ENCODE measurements around the gene WNT8B.

Gene WNT8B

GRCh38 chr10:100482181-100482833 lies 19.5 kb downstream of the WNT8B start:
- peak; percentile 40 for FAIRE-seq
- DNase-seq (ENCODE audit: insufficient read length, low spot score): peak; percentile 54

GRCh38 chr10:100482834-100483185 lies 20.0 kb downstream of the WNT8B start:
- no peak for DNase-seq (ENCODE audit: insufficient read length, low spot score)

GRCh38 chr10:100483876-100484666 lies 21.3 kb downstream of the WNT8B start:
- FAIRE-seq: no peak
- DNase-seq (ENCODE audit: insufficient read length, low spot score): no peak

More at GRCh38 chr10:100482834-100483185, 20.0 kb downstream of the WNT8B start:
- no peak for FAIRE-seq

- FAIRE-seq (no peak), DNase-seq (ENCODE audit: insufficient read length, low spot score) (no peak)
Observed at GRCh38 chr10:100485366-100485765, 22.6 kb downstream of the WNT8B start.

GRCh38 chr10:100485801-100486495 lies 23.1 kb downstream of the WNT8B start:
- DNase-seq (ENCODE audit: insufficient read length, low spot score) (no peak), FAIRE-seq (no peak)

- FAIRE-seq (no peak), DNase-seq (ENCODE audit: insufficient read length, low spot score) (no peak)
Observed at GRCh38 chr10:100487529-100487928, 24.7 kb downstream of the WNT8B start.

- FAIRE-seq (no peak), DNase-seq (ENCODE audit: insufficient read length, low spot score) (no peak)
Observed at GRCh38 chr10:100489396-100489795, 26.6 kb downstream of the WNT8B start.

GRCh38 chr10:100490531-100490930 lies 27.7 kb downstream of the WNT8B start:
- FAIRE-seq: no peak
- DNase-seq (ENCODE audit: insufficient read length, low spot score): no peak

- FAIRE-seq (no peak), DNase-seq (ENCODE audit: insufficient read length, low spot score) (no peak)
Observed at GRCh38 chr10:100496567-100496966, 33.8 kb downstream of the WNT8B start.

- no peak for DNase-seq (ENCODE audit: insufficient read length, low spot score)
- no peak for FAIRE-seq
Observed at GRCh38 chr10:100498059-100498458, 35.2 kb downstream of the WNT8B start.

- DNase-seq (ENCODE audit: insufficient read length, low spot score) (no peak), FAIRE-seq (no peak)
Observed at GRCh38 chr10:100501423-100501822, 38.6 kb downstream of the WNT8B start.

GRCh38 chr10:100502926-100503494 lies 40.2 kb downstream of the WNT8B start:
- DNase-seq (ENCODE audit: insufficient read length, low spot score) (no peak), FAIRE-seq (no peak)

GRCh38 chr10:100504096-100504495 lies 41.3 kb downstream of the WNT8B start:
- FAIRE-seq (no peak), DNase-seq (ENCODE audit: insufficient read length, low spot score) (no peak)

- FAIRE-seq (no peak), DNase-seq (ENCODE audit: insufficient read length, low spot score) (no peak)
Observed at GRCh38 chr10:100505164-100505563, 42.4 kb downstream of the WNT8B start.

- no peak for FAIRE-seq
Observed at GRCh38 chr10:100506596-100507356, 44.0 kb downstream of the WNT8B start.

GRCh38 chr10:100507357-100507732 lies 44.5 kb downstream of the WNT8B start:
- no peak for FAIRE-seq

More at GRCh38 chr10:100506596-100507356, 44.0 kb downstream of the WNT8B start:
- DNase-seq (ENCODE audit: insufficient read length, low spot score): no peak

GRCh38 chr10:100508266-100508665 lies 45.5 kb downstream of the WNT8B start:
- FAIRE-seq (no peak), DNase-seq (ENCODE audit: insufficient read length, low spot score) (no peak)

More at GRCh38 chr10:100507357-100507732, 44.5 kb downstream of the WNT8B start:
- DNase-seq (ENCODE audit: insufficient read length, low spot score): no peak

GRCh38 chr10:100508691-100509150 lies 45.9 kb downstream of the WNT8B start:
- no peak for DNase-seq (ENCODE audit: insufficient read length, low spot score)
- FAIRE-seq: peak; percentile 84

GRCh38 chr10:100509241-100509840 lies 46.5 kb downstream of the WNT8B start:
- DNase-seq (ENCODE audit: insufficient read length, low spot score) (no peak), FAIRE-seq (no peak)
